Measurements from ENCODE around the gene CEACAM8. TPM values are rescaled to one million over a fixed set of nuclear protein-coding genes. Genes with fewer than 3 reads are reported as not detected.
"Not testable (repeated sequence)": the region's sequence is repeated elsewhere in the genome, so short reads cannot be mapped to it uniquely, and the experiment has no call there.

The CEACAM8 gene
- total RNA-seq: not detected

- CTCF ChIA-PET: interaction anchor here (0.7 to 2.6 kb wide), 5 partner anchors 10 to 154 kb away, joined by 3 to 12 read pairs (median 4); no protein-coding TSS in a partner anchor
- H3K9me3 Mint-ChIP-seq (ENCODE audit: low read depth): no peaks in the 10 kb centered on the region
- peaks cover 11% of the 10 kb centered on the region for H3K27me3 Mint-ChIP-seq
- no peak within 1 kb of the TSS for H3K4me3 Mint-ChIP-seq
- intact Hi-C loops (cut with DNase I, micrococcal nuclease): loop anchor here in 1 of 2 experiments (5.0 kb wide), 1 partner anchor 33 kb away; no protein-coding TSS in a partner anchor
- H3K36me3 Mint-ChIP-seq (ENCODE audit: low read depth): no peaks in the 10 kb centered on the region
- no peaks in the 10 kb centered on the region for H3K4me1 Mint-ChIP-seq
- H3K27ac Mint-ChIP-seq: no peak within 1 kb of the TSS
- POLR2A ChIA-PET: no interaction called here
- DNase-seq: no peak
- no peak for ATAC-seq
Observed at GRCh38 chr19:42594617-42595489, at the start of gene CEACAM8. Gene CEACAM8, minus strand, starts transcription at chr19:42594924. Its CDS starts 96 bp downstream, at chr19:42594828.

- H3K9me3 Mint-ChIP-seq (ENCODE audit: low read depth); H3K36me3 Mint-ChIP-seq (ENCODE audit: low read depth); H3K4me3 Mint-ChIP-seq; H3K27ac Mint-ChIP-seq; POLR2A ChIA-PET; DNase-seq; ATAC-seq; CTCF ChIA-PET; H3K4me1 Mint-ChIP-seq: not testable (repeated sequence)
- intact Hi-C loops (cut with DNase I, micrococcal nuclease): loop anchor here (10.0 kb wide), 1 partner anchor 135 kb away; no protein-coding TSS in a partner anchor
- H3K27me3 Mint-ChIP-seq: peaks cover 11% of the 10 kb centered on the region
Observed at GRCh38 chr19:42639324-42640092, 44.8 kb upstream of the CEACAM8 start.

- H3K4me1 Mint-ChIP-seq: no peaks in the 10 kb centered on the region
- no peak overlapping the region for H3K27ac Mint-ChIP-seq
- H3K36me3 Mint-ChIP-seq (ENCODE audit: low read depth): no peaks in the 10 kb centered on the region
- no peaks in the 10 kb centered on the region for H3K9me3 Mint-ChIP-seq (ENCODE audit: low read depth)
- no peak for DNase-seq
- no peak for ATAC-seq
- no peak overlapping the region for H3K4me3 Mint-ChIP-seq
- intact Hi-C loops (cut with DNase I, micrococcal nuclease): loop anchor here (10.0 kb wide), 1 partner anchor 140 kb away; no protein-coding TSS in a partner anchor
- POLR2A ChIA-PET: no interaction called here
- peaks cover 13% of the 10 kb centered on the region for H3K27me3 Mint-ChIP-seq
- CTCF ChIA-PET: interaction anchor here (0.7 to 1.7 kb wide), 18 partner anchors 8 to 1435 kb away, joined by 3 to 7 read pairs (median 3); no protein-coding TSS in a partner anchor
Observed at GRCh38 chr19:42635233-42635539, 40.5 kb upstream of the CEACAM8 start.

- Mint-ChIP-seq H3K36me3 (ENCODE audit: low read depth) (no peaks in the 10 kb centered on the region), H3K4me1 (no peaks in the 10 kb centered on the region), H3K9me3 (ENCODE audit: low read depth) (no peaks in the 10 kb centered on the region), H3K27ac (no peak overlapping the region), H3K27me3 (peaks cover 13% of the 10 kb centered on the region), H3K4me3 (no peak overlapping the region)
- intact Hi-C loops (cut with DNase I, micrococcal nuclease): loop anchor here (10.0 kb wide), 1 partner anchor 140 kb away; no protein-coding TSS in a partner anchor
- ATAC-seq (peak; percentile 55), DNase-seq (peak; percentile 72)
- ChIA-PET POLR2A (no interaction called here), CTCF (interaction anchor here (0.7 to 1.7 kb wide), 19 partner anchors 9 to 1434 kb away, joined by 3 to 7 read pairs (median 3); no protein-coding TSS in a partner anchor)
Observed at GRCh38 chr19:42634409-42635232, 39.9 kb upstream of the CEACAM8 start.

GRCh38 chr19:42629191-42629590, 34.5 kb upstream of the CEACAM8 start:
- Mint-ChIP-seq H3K9me3 (ENCODE audit: low read depth) (no peaks in the 10 kb centered on the region), H3K27me3 (peaks cover 17% of the 10 kb centered on the region), H3K27ac (no peak overlapping the region), H3K4me1 (peaks cover 16% of the 10 kb centered on the region), H3K36me3 (ENCODE audit: low read depth) (no peaks in the 10 kb centered on the region), H3K4me3 (no peak overlapping the region)
- DNase-seq (no peak), ATAC-seq (no peak)
- ChIA-PET POLR2A (no interaction called here), CTCF (interaction anchor here (0.6 to 1.3 kb wide), 3 partner anchors 10 to 569 kb away, joined by 3 to 5 read pairs (median 3); no protein-coding TSS in a partner anchor)
- intact Hi-C loops (cut with DNase I, micrococcal nuclease): no loop called here

- H3K4me3 Mint-ChIP-seq: no peak overlapping the region
- peak; percentile 40 for DNase-seq
- ATAC-seq: peak; percentile 97
- intact Hi-C loops (cut with DNase I, micrococcal nuclease): no loop called here
- peaks cover 16% of the 10 kb centered on the region for H3K4me1 Mint-ChIP-seq
- no peaks in the 10 kb centered on the region for H3K36me3 Mint-ChIP-seq (ENCODE audit: low read depth)
- CTCF ChIA-PET: interaction anchor here (0.6 to 1.3 kb wide), 5 partner anchors 10 to 568 kb away, joined by 3 to 5 read pairs (median 3); no protein-coding TSS in a partner anchor
- H3K9me3 Mint-ChIP-seq (ENCODE audit: low read depth): no peaks in the 10 kb centered on the region
- POLR2A ChIA-PET: interaction anchor here (0.5 kb wide), 1 partner anchor 59 kb away, joined by 3 read pairs; no protein-coding TSS in a partner anchor
- H3K27ac Mint-ChIP-seq: peak overlapping the region; percentile 43
- H3K27me3 Mint-ChIP-seq: peaks cover 19% of the 10 kb centered on the region
Observed at GRCh38 chr19:42628411-42629140, 33.9 kb upstream of the CEACAM8 start.

GRCh38 chr19:42627916-42628315, 33.2 kb upstream of the CEACAM8 start:
- H3K4me1 Mint-ChIP-seq: peaks cover 16% of the 10 kb centered on the region
- DNase-seq: no peak
- intact Hi-C loops (cut with DNase I, micrococcal nuclease): no loop called here
- H3K36me3 Mint-ChIP-seq (ENCODE audit: low read depth): no peaks in the 10 kb centered on the region
- POLR2A ChIA-PET: interaction anchor here (0.5 kb wide), 1 partner anchor 59 kb away, joined by 3 read pairs; no protein-coding TSS in a partner anchor
- peak; percentile 52 for ATAC-seq
- H3K9me3 Mint-ChIP-seq (ENCODE audit: low read depth): no peaks in the 10 kb centered on the region
- CTCF ChIA-PET: interaction anchor here (1.0 to 1.3 kb wide), 2 partner anchors 9 to 187 kb away, joined by 4 to 5 read pairs; no protein-coding TSS in a partner anchor
- no peak overlapping the region for H3K4me3 Mint-ChIP-seq
- peaks cover 19% of the 10 kb centered on the region for H3K27me3 Mint-ChIP-seq
- H3K27ac Mint-ChIP-seq: peak overlapping the region; percentile 43

GRCh38 chr19:42626181-42626580, 31.5 kb upstream of the CEACAM8 start:
- intact Hi-C loops (cut with DNase I, micrococcal nuclease): no loop called here
- Mint-ChIP-seq H3K9me3 (ENCODE audit: low read depth) (no peaks in the 10 kb centered on the region), H3K27ac (no peak overlapping the region), H3K4me3 (no peak overlapping the region), H3K27me3 (peaks cover 16% of the 10 kb centered on the region), H3K36me3 (ENCODE audit: low read depth) (no peaks in the 10 kb centered on the region), H3K4me1 (peaks cover 16% of the 10 kb centered on the region)
- POLR2A ChIA-PET: no interaction called here
- CTCF ChIA-PET: interaction anchor here (1.4 kb wide), 1 partner anchor 9 kb away, joined by 7 read pairs; no protein-coding TSS in a partner anchor
- DNase-seq: no peak
- ATAC-seq: no peak

- H3K36me3 Mint-ChIP-seq (ENCODE audit: low read depth): no peaks in the 10 kb centered on the region
- no peak overlapping the region for H3K4me3 Mint-ChIP-seq
- H3K9me3 Mint-ChIP-seq (ENCODE audit: low read depth): no peaks in the 10 kb centered on the region
- H3K27me3 Mint-ChIP-seq: peaks cover 24% of the 10 kb centered on the region
- intact Hi-C loops (cut with DNase I, micrococcal nuclease): no loop called here
- POLR2A ChIA-PET: no interaction called here
- ATAC-seq (no peak), DNase-seq (no peak)
- H3K4me1 Mint-ChIP-seq: no peaks in the 10 kb centered on the region
- H3K27ac Mint-ChIP-seq: no peak overlapping the region
- CTCF ChIA-PET: interaction anchor here (0.7 to 1.7 kb wide), 6 partner anchors 9 to 161 kb away, joined by 3 to 5 read pairs (median 4); no protein-coding TSS in a partner anchor
Observed at GRCh38 chr19:42619271-42619670, 24.5 kb upstream of the CEACAM8 start.

GRCh38 chr19:42613666-42614065, 18.9 kb upstream of the CEACAM8 start:
- H3K4me1 Mint-ChIP-seq: no peaks in the 10 kb centered on the region

More at GRCh38 chr19:42613666-42614065, 18.9 kb upstream of the CEACAM8 start:
- ATAC-seq: no peak
- H3K9me3 Mint-ChIP-seq (ENCODE audit: low read depth): no peaks in the 10 kb centered on the region
- no peak overlapping the region for H3K27ac Mint-ChIP-seq
- H3K27me3 Mint-ChIP-seq: peaks cover 9% of the 10 kb centered on the region
- intact Hi-C loops (cut with DNase I, micrococcal nuclease): no loop called here
- no peak for DNase-seq
- H3K36me3 Mint-ChIP-seq (ENCODE audit: low read depth): no peaks in the 10 kb centered on the region
- no peak overlapping the region for H3K4me3 Mint-ChIP-seq
- ChIA-PET POLR2A (no interaction called here), CTCF (interaction anchor here (2.0 kb wide), 1 partner anchor 21 kb away, joined by 5 read pairs; no protein-coding TSS in a partner anchor)

Data from activated CD4-positive, alpha-beta T cell treated with anti-CD3 and anti-CD28 coated beads for 36 hours (primary cell).